ENCODE measurements around the gene PLA2G2C.

DNA sequence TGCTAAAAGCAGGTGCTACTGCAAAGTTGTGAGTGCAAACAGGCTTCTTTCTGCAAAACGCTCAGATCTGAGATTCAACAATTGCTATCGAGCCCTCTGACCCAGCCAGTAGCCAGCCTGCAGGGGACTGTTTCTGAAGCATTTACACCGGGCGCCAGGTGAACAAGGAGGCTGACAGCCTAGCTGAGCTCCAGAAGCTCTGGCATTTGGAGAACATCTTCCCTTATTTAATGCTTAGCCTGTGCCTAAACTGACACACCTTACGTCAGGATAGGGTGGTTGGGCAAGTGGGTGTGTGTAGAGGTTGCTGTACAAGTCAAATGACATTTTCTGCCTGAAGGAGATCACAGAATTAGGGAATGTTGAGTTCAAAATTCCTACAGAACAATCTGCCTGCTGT lies 15.8 kb upstream of the PLA2G2C start:
- TF ChIP-seq CTCF (IDR thresholded peaks at IDR 0.05): no peak
- TF ChIP-seq POLR2A (IDR thresholded peaks at IDR 0.05): no peak
